Right lobe of liver (tissue), 4 donors: ENCODE measurements around the gene MC2R.

Source experiments
- POLR2A ChIP-seq: fragments of 450-650 bp; IDR thresholded peaks from one replicate; pipeline ENCODE4 v1.6.1; 2017; ENCODE audit warnings: antibody characterized with exemption, mild to moderate bottlenecking
- TF ChIP-seq, protein P1 (sequence below), 4 donors: fragments of 200-600 bp in 3 of 4; fragments of 450-650 bp in 1 of 4; IDR thresholded peaks; one replicate each; pipeline versions ENCODE4 v1.5.1 to v1.8.0; 2016 to 2022; ENCODE audit warnings: antibody characterized with exemption in 4 of 4, mild to moderate bottlenecking in 2 of 4
- donor health status: DM: no; HTN: no; CAD: no.
- donor health status: DM: no; HTN: no; CAD: no.
- donor health status: DM: no; HTN: yes; CAD: no.

DNA sequence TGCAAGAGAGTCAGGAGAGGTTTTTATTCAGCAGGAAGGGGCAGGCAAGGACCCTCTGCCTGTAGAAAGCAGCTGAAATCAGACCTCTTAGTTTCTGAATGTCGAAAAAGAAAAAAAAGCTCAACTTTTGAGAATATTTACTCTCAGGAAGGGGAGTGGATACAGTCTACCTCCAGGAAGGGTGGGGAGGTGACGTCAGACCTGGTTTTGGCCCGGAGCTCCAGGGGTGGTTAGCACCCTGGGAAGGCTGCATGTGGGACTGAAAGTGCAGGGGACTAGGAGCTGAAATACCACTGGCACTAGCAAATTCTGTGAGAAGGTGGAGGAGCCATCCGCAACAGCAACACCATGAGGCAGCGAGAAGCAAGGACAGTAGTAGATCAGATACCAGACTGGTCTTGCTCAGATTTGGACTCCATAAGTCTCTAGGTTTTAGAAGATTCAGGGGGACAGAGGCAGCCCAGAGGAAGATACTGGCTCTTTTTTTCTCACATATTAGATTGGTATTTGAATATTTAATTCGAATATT lies 19.8 kb downstream of the MC2R start:
- TF ChIP-seq, protein P1, sequence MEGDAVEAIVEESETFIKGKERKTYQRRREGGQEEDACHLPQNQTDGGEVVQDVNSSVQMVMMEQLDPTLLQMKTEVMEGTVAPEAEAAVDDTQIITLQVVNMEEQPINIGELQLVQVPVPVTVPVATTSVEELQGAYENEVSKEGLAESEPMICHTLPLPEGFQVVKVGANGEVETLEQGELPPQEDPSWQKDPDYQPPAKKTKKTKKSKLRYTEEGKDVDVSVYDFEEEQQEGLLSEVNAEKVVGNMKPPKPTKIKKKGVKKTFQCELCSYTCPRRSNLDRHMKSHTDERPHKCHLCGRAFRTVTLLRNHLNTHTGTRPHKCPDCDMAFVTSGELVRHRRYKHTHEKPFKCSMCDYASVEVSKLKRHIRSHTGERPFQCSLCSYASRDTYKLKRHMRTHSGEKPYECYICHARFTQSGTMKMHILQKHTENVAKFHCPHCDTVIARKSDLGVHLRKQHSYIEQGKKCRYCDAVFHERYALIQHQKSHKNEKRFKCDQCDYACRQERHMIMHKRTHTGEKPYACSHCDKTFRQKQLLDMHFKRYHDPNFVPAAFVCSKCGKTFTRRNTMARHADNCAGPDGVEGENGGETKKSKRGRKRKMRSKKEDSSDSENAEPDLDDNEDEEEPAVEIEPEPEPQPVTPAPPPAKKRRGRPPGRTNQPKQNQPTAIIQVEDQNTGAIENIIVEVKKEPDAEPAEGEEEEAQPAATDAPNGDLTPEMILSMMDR (IDR thresholded peaks at IDR 0.05): no peak
- no peak for TF ChIP-seq POLR2A
